ENCODE results near the gene ENDOV. TPM values are rescaled to one million over a fixed set of nuclear protein-coding genes. Genes with fewer than 3 reads are reported as not detected.

ENDOV gene
- total RNA-seq, 1 donor from 2014 or later = 22.8 TPM

DNA sequence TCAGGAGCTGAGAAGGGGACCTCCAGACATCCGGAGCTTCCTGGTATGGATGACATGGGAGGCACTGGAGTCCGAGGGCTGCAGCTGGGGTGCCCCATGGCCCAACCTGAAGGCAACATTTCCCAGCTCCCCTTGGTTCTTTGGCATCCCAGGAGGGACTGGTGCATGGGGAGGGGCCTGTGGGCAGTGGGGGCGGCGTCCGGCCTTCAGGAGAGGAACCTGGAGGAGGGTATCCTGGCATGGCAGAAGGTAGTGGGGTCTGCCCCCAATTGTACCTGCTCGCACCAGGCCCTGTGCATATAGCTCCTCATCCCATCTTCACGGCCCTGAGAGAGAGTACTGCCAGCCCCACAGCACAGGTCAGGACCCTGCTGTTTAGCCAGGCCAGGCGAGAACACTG is 49.5 kb downstream of the ENDOV start:
- Mint-ChIP-seq H3K4me3 (ENCODE audit: unreplicated experiment) (no peak overlapping the region), H3K27ac (ENCODE audit: unreplicated experiment) (no peak overlapping the region), H3K9me3 (ENCODE audit: low read depth) (no peaks in the 10 kb centered on the region), H3K27me3 (ENCODE audit: low read depth) (peaks cover 28% of the 10 kb centered on the region), H3K36me3 (ENCODE audit: low read depth) (peaks cover 3% of the 10 kb centered on the region), H3K4me1 (ENCODE audit: low read depth) (peaks cover 7% of the 10 kb centered on the region)
- no peak for DNase-seq (ENCODE audit: low spot score)
- TF ChIP-seq CTCF (IDR thresholded peaks at IDR 0.05) = no peak

- DNase-seq (ENCODE audit: low spot score) = no peak
- peaks cover 30% of the 10 kb centered on the region for H3K27me3 Mint-ChIP-seq (ENCODE audit: low read depth)
- no peaks in the 10 kb centered on the region for H3K9me3 Mint-ChIP-seq (ENCODE audit: low read depth)
- no peak overlapping the region for H3K27ac Mint-ChIP-seq (ENCODE audit: unreplicated experiment)
- no peak for TF ChIP-seq CTCF (IDR thresholded peaks at IDR 0.05)
- H3K36me3 Mint-ChIP-seq (ENCODE audit: low read depth) = peaks cover 2% of the 10 kb centered on the region
- peaks cover 4% of the 10 kb centered on the region for H3K4me1 Mint-ChIP-seq (ENCODE audit: low read depth)
- H3K4me3 Mint-ChIP-seq (ENCODE audit: unreplicated experiment) = no peak overlapping the region
These were observed 50.5 kb downstream of the ENDOV start for GRCh38 chr17:80465327-80465974.

DNA sequence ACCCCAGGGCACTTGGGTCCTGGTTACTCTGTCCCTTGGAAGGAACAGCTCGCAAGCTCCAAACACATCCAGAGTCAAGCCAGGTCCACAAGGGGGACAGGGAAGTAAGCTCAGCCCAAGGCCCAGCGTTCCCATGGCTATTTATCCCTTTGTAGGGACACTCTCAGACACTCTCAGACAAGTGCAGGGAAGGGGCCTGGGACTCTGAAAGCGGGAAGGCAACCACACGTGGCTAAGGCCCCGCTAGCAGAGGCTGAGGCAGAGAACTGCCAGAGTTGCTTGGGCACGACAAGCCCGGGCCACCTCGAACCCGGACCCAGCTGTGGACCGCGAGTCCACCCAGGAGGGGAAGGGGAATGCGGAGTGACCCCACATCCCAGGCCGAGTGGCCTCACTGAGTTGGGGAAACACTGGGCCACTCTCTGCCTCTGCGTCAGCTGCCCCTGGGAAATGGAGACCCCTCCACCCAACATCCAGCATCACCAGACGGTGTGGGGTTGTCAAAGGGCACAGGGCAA is 51.3 kb downstream of the ENDOV start:
- Mint-ChIP-seq H3K4me1 (ENCODE audit: low read depth) (no peaks in the 10 kb centered on the region), H3K4me3 (ENCODE audit: unreplicated experiment) (no peak overlapping the region), H3K27ac (ENCODE audit: unreplicated experiment) (no peak overlapping the region), H3K9me3 (ENCODE audit: low read depth) (no peaks in the 10 kb centered on the region), H3K36me3 (ENCODE audit: low read depth) (peaks cover 2% of the 10 kb centered on the region), H3K27me3 (ENCODE audit: low read depth) (peaks cover 27% of the 10 kb centered on the region)
- DNase-seq (ENCODE audit: low spot score) = no peak
- no peak for TF ChIP-seq CTCF (IDR thresholded peaks at IDR 0.05)

GRCh38 chr17:80468242-80468641 is 53.3 kb downstream of the ENDOV start:
- Mint-ChIP-seq H3K4me1 (ENCODE audit: low read depth) (no peaks in the 10 kb centered on the region), H3K4me3 (ENCODE audit: unreplicated experiment) (no peak overlapping the region)

More at GRCh38 chr17:80468242-80468641, 53.3 kb downstream of the ENDOV start:
- DNase-seq (ENCODE audit: low spot score) = no peak
- no peak for TF ChIP-seq CTCF (IDR thresholded peaks at IDR 0.05)
- Mint-ChIP-seq H3K36me3 (ENCODE audit: low read depth) (peaks cover 5% of the 10 kb centered on the region), H3K9me3 (ENCODE audit: low read depth) (no peaks in the 10 kb centered on the region), H3K27ac (ENCODE audit: unreplicated experiment) (no peak overlapping the region), H3K27me3 (ENCODE audit: low read depth) (peaks cover 38% of the 10 kb centered on the region)
